ENCODE data around the gene ZSCAN22.
"Not testable (repeated sequence)": the region's sequence is repeated elsewhere in the genome, so short reads cannot be mapped to it uniquely, and the experiment has no call there.

The ZSCAN22 gene

GRCh38 chr19:58352760-58353671 lies 26.2 kb downstream of the ZSCAN22 start, which contains the start of gene A1BG:
Gene A1BG, minus strand, starts transcription at chr19:58353492. Its CDS starts 55 bp downstream, at chr19:58353437.
- DNase-seq = no peak

GRCh38 chr19:58353717-58354477 lies 27.1 kb downstream of the ZSCAN22 start:
- no peak for DNase-seq

GRCh38 chr19:58354478-58355030 lies 27.8 kb downstream of the ZSCAN22 start:
- DNase-seq = no peak

- no peak for DNase-seq
Observed at GRCh38 chr19:58355215-58355796, 28.5 kb downstream of the ZSCAN22 start.

GRCh38 chr19:58355908-58356765 lies 29.3 kb downstream of the ZSCAN22 start:
- DNase-seq = no peak

GRCh38 chr19:58356766-58357480 lies 30.1 kb downstream of the ZSCAN22 start:
- DNase-seq = no peak

GRCh38 chr19:58357481-58358145 lies 30.8 kb downstream of the ZSCAN22 start:
- no peak for DNase-seq

GRCh38 chr19:58361900-58362271 lies 35.1 kb downstream of the ZSCAN22 start:
- DNase-seq = no peak

GRCh38 chr19:58362272-58362994 lies 35.6 kb downstream of the ZSCAN22 start, which contains the start of gene ZNF497:
Gene ZNF497, minus strand, starts transcription at chr19:58362751. Its CDS starts 5,116 bp downstream, at chr19:58357635.
- peak; percentile 92 for DNase-seq

GRCh38 chr19:58364146-58364545 lies 37.4 kb downstream of the ZSCAN22 start:
- DNase-seq = no peak

GRCh38 chr19:58366585-58367430 lies 40.0 kb downstream of the ZSCAN22 start:
- no peak for DNase-seq

- no peak for DNase-seq
Observed at GRCh38 chr19:58367698-58368454, 41.1 kb downstream of the ZSCAN22 start.

GRCh38 chr19:58368561-58369360 lies 42.0 kb downstream of the ZSCAN22 start:
- no peak for DNase-seq

GRCh38 chr19:58372311-58373133 lies 45.7 kb downstream of the ZSCAN22 start:
- DNase-seq = no peak

- DNase-seq = no peak
Observed at GRCh38 chr19:58374200-58374599, 47.4 kb downstream of the ZSCAN22 start.

GRCh38 chr19:58376724-58377123 lies 49.9 kb downstream of the ZSCAN22 start:
- DNase-seq = not testable (repeated sequence)
